Left ventricle myocardium inferior (tissue), 1 donor: Measurements from ENCODE around the gene MADCAM1. TPM values are rescaled to one million over a fixed set of nuclear protein-coding genes. Genes with fewer than 3 reads are reported as not detected.
A peak's percentile ranks its signal among the peaks of the same experiment; 100 is the strongest.

Experiments used
- DNase-seq: peaks from one replicate; pipeline ENCODE4 v3.0.0-alpha.2; 2020
- H3K27ac ChIP-seq: fragments of 200-600 bp; replicated peaks from 2 replicates; pipeline ENCODE4 v1.8.0; 2021
- H3K27me3 ChIP-seq: fragments of 200-600 bp; 2 replicates; pipeline ENCODE4 v1.8.0; 2021; ENCODE audit warnings: low read depth
- H3K36me3 ChIP-seq: fragments of 200-600 bp; 2 replicates; pipeline ENCODE4 v1.8.0; 2021
- H3K4me1 ChIP-seq: fragments of 200-600 bp; 2 replicates; pipeline ENCODE4 v1.8.0; 2021
- H3K4me3 ChIP-seq: fragments of 200-600 bp; 2 replicates; pipeline ENCODE4 v1.8.0; 2021; ENCODE audit warnings: mild to moderate bottlenecking, moderate library complexity
- H3K9me3 ChIP-seq: fragments of 200-600 bp; replicated peaks from 2 replicates; pipeline ENCODE4 v1.8.0; 2021
- CTCF ChIP-seq: fragments of 200-600 bp; IDR thresholded peaks from 2 replicates; pipeline ENCODE4 v1.8.0; 2021; ENCODE audit warnings: antibody characterized with exemption, mild to moderate bottlenecking, borderline replicate concordance
- intact Hi-C: fragments of 100-400 bp; cut with micrococcal nuclease; formaldehyde crosslinking; loops from one replicate; pipeline ENCODE4 v1.11.0; 2022
- total RNA-seq: library from RNA; stranded (reverse); fragmentation: NEBNext Ultra II Directional; extraction: Animal tissue kit (Norgen Biotek cat#: 25700); gene quantifications from one replicate; pipeline ENCODE4 v1.2.1, GENCODE V29; 2021
- donor health status: DM: no; HTN: yes; CAD: no; lungs with severe emphysema.

The MADCAM1 gene
- total RNA-seq, 1 donor from 2014 or later: 0.22 TPM

GRCh38 chr19:525029-525428 is 28.7 kb downstream of the MADCAM1 start:
- H3K36me3 ChIP-seq: no peaks in the 10 kb centered on the region
- no peaks in the 10 kb centered on the region for H3K4me1 ChIP-seq
- H3K4me3 ChIP-seq: no peak overlapping the region
- H3K27ac ChIP-seq: no peak overlapping the region
- TF ChIP-seq CTCF: no peak
- peak; percentile 7 for DNase-seq
- intact Hi-C loops: no loop called here
- peaks cover 26% of the 10 kb centered on the region for H3K27me3 ChIP-seq
- H3K9me3 ChIP-seq: no peaks in the 10 kb centered on the region

DNA sequence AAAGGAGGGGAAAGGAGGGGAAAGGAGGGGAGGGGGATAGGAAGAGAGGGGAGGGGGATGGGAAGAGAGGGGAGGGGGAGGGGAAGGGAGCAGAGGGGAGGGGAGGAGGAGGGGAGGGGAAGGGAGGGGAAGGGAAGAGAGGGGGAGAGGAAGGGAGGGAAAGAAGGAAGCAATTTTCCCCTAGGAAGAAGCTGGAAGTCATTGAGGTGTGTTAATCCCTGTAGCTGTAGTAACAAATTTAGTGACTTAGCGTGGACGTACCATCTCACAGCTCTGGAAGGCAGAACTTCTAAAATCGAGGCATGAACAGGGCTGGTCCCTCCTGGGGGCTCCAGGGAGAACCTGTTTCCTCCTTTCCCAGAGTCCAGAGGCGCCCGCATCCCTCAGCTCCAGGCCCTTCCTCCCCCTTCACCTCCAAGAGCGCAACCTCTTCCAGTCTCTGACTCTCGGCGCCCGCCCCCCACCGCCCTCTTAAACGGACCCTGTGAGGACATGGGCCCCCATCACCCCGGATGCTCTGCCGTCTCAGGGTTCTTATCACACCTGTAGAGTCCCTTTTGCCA is 29.7 kb downstream of the MADCAM1 start:
- Histone ChIP-seq H3K27ac (no peak overlapping the region), H3K4me3 (no peak overlapping the region), H3K36me3 (no peaks in the 10 kb centered on the region), H3K4me1 (peaks cover 8% of the 10 kb centered on the region), H3K27me3 (peaks cover 26% of the 10 kb centered on the region), H3K9me3 (no peaks in the 10 kb centered on the region)
- intact Hi-C loops: no loop called here
- no peak for TF ChIP-seq CTCF
- no peak for DNase-seq

DNA sequence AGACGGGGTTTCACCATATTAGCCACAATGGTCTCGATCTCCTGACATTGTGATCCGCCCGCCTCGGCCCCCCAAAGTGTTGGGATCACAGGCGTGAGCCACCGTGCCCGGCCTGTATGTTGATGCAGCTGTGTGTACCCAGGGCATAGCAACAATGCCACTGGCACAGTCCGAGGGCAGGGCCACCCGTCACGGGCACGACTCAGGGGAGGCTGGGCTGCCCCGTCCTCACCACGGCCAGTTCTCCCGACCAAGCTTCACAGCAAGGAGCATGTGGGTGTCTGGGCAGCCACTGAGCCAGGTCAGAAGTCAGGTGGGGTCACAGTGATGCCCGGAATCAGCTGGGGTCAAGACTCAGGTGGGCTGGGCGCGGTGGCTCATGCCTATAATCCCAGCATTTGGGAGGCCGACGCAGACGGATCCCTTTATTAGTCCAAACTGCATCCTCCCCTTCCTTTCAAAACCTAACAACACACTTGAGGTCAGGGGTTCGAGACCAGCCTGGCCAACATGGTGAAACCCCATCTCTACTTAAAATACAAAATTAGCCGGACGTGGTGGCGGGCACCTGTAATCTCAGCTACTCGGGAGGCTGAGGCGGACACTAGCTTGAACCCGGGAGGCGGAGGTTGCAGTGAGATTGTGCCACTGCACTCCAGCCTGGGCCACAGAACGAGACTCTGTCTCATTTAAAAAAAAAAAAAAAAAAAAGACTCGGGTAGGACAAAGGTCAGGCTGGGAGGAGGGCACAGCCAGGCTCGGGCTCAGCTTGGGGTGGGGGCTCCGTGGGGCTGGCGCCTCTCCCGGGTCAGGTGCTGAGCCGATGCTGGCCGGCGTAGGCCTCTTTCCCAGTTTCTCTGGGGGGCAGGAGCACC is 34.1 kb downstream of the MADCAM1 start:
- H3K4me3 ChIP-seq: peak overlapping the region; percentile 100
- intact Hi-C loops: no loop called here
- no peak for TF ChIP-seq CTCF
- H3K27me3 ChIP-seq: peaks cover 26% of the 10 kb centered on the region
- H3K9me3 ChIP-seq: no peaks in the 10 kb centered on the region
- peaks cover 46% of the 10 kb centered on the region for H3K4me1 ChIP-seq
- no peak for DNase-seq
- H3K36me3 ChIP-seq: peaks cover under 1% of the 10 kb centered on the region
- H3K27ac ChIP-seq: peak overlapping the region; percentile 99

GRCh38 chr19:531009-531752 is 34.9 kb downstream of the MADCAM1 start:
- Histone ChIP-seq H3K27ac (peak overlapping the region; percentile 99), H3K27me3 (peaks cover 23% of the 10 kb centered on the region), H3K4me3 (peak overlapping the region; percentile 100), H3K36me3 (peaks cover 9% of the 10 kb centered on the region), H3K4me1 (peaks cover 54% of the 10 kb centered on the region), H3K9me3 (no peaks in the 10 kb centered on the region)
- intact Hi-C loops: no loop called here
- peak; percentile 84 for DNase-seq
- no peak for TF ChIP-seq CTCF

GRCh38 chr19:531753-532560 is 35.7 kb downstream of the MADCAM1 start, which contains the start of gene CDC34:
TSS of gene CDC34 (plus strand) at chr19:531760. CDS start at chr19:531932, 172 bp downstream.
- intact Hi-C loops: no loop called here
- peaks cover 17% of the 10 kb centered on the region for H3K36me3 ChIP-seq
- peak within 1 kb of the TSS; percentile 100 for H3K4me3 ChIP-seq
- DNase-seq: no peak
- H3K4me1 ChIP-seq: peaks cover 62% of the 10 kb centered on the region
- TF ChIP-seq CTCF: no peak
- peak within 1 kb of the TSS; percentile 99 for H3K27ac ChIP-seq
- H3K9me3 ChIP-seq: no peaks in the 10 kb centered on the region
- peaks cover 15% of the 10 kb centered on the region for H3K27me3 ChIP-seq
